HUES48 (cell line): Measurements from ENCODE around the gene TMEM219.
A peak's percentile ranks its signal among the peaks of the same experiment; 100 is the strongest.

Experiments
- H3K27ac ChIP-seq: one replicate; pipeline ENCODE4 v1.7.0; 2013; ENCODE audit warnings: low read depth, low read length, inconsistent platforms
- H3K27me3 ChIP-seq: 2 replicates; pipeline ENCODE4 v1.6.1; 2013; ENCODE audit warnings: mild to moderate bottlenecking, low read length; ENCODE audit not compliant: control insufficient read depth, insufficient read depth
- H3K36me3 ChIP-seq: 2 replicates; pipeline ENCODE4 v1.6.1; 2013; ENCODE audit warnings: low read length; ENCODE audit not compliant: control insufficient read depth, insufficient read depth
- H3K4me1 ChIP-seq: 2 replicates; pipeline ENCODE4 v1.6.1; 2013; ENCODE audit warnings: mild to moderate bottlenecking, low read length; ENCODE audit not compliant: control insufficient read depth, insufficient read depth
- H3K4me3 ChIP-seq: 2 replicates; pipeline ENCODE4 v1.5.1; 2013; ENCODE audit warnings: mild to moderate bottlenecking, low read depth, low read length
- H3K9ac ChIP-seq: 2 replicates; pipeline ENCODE4 v1.6.1; 2013; ENCODE audit warnings: mild to moderate bottlenecking, low read depth, low read length, moderate library complexity
- H3K9me3 ChIP-seq: 2 replicates; pipeline ENCODE4 v1.6.1; 2013; ENCODE audit warnings: low read length; ENCODE audit not compliant: control insufficient read depth, insufficient read depth

The TMEM219 gene

GRCh38 chr16:29991571-29991904 lies 29.7 kb downstream of the TMEM219 start:
- Histone ChIP-seq H3K9me3 (no peaks in the 10 kb centered on the region), H3K27me3 (no peaks in the 10 kb centered on the region), H3K9ac (no peak overlapping the region), H3K27ac (no peak overlapping the region), H3K4me1 (peaks cover 5% of the 10 kb centered on the region; the same call in 1 of the 2 replicates), H3K36me3 (peaks cover 66% of the 10 kb centered on the region), H3K4me3 (no peak overlapping the region)

- Histone ChIP-seq H3K9ac (no peak overlapping the region), H3K36me3 (peaks cover 57% of the 10 kb centered on the region), H3K9me3 (no peaks in the 10 kb centered on the region), H3K4me3 (no peak overlapping the region), H3K27me3 (no peaks in the 10 kb centered on the region), H3K4me1 (peaks cover 5% of the 10 kb centered on the region; the same call in 1 of the 2 replicates), H3K27ac (no peak overlapping the region)
Measured at GRCh38 chr16:29992344-29992967, 30.6 kb downstream of the TMEM219 start.

GRCh38 chr16:29993191-29993902 lies 31.5 kb downstream of the TMEM219 start:
- H3K9ac ChIP-seq: no peak overlapping the region
- no peaks in the 10 kb centered on the region for H3K27me3 ChIP-seq
- H3K36me3 ChIP-seq: peaks cover 57% of the 10 kb centered on the region
- no peak overlapping the region for H3K4me3 ChIP-seq
- no peak overlapping the region for H3K27ac ChIP-seq
- H3K4me1 ChIP-seq: peaks cover 5% of the 10 kb centered on the region; the same call in 1 of the 2 replicates
- H3K9me3 ChIP-seq: no peaks in the 10 kb centered on the region

- Histone ChIP-seq H3K27ac (no peak overlapping the region), H3K9ac (no peak overlapping the region), H3K9me3 (no peaks in the 10 kb centered on the region), H3K4me1 (peaks cover 5% of the 10 kb centered on the region; the same call in 1 of the 2 replicates), H3K27me3 (no peaks in the 10 kb centered on the region), H3K4me3 (peak overlapping the region; percentile 82; the same call in 1 of the 2 replicates), H3K36me3 (peaks cover 50% of the 10 kb centered on the region)
Measured at GRCh38 chr16:29993903-29994599, 32.2 kb downstream of the TMEM219 start.

- H3K27me3 ChIP-seq: no peaks in the 10 kb centered on the region
- peaks cover 43% of the 10 kb centered on the region for H3K36me3 ChIP-seq
- peaks cover 5% of the 10 kb centered on the region; the same call in 1 of the 2 replicates for H3K4me1 ChIP-seq
- no peak overlapping the region for H3K9ac ChIP-seq
- H3K9me3 ChIP-seq: no peaks in the 10 kb centered on the region
- H3K4me3 ChIP-seq: peak overlapping the region; percentile 82
- H3K27ac ChIP-seq: peak overlapping the region; percentile 92
Measured at GRCh38 chr16:29994600-29995323, 32.9 kb downstream of the TMEM219 start.

- Histone ChIP-seq H3K9ac (peak within 1 kb of the TSS; percentile 79), H3K36me3 (peaks cover 36% of the 10 kb centered on the region), H3K27ac (peak within 1 kb of the TSS; percentile 92), H3K9me3 (no peaks in the 10 kb centered on the region), H3K4me1 (peaks cover 5% of the 10 kb centered on the region; the same call in 1 of the 2 replicates), H3K4me3 (peak within 1 kb of the TSS; percentile 82), H3K27me3 (no peaks in the 10 kb centered on the region)
Measured at GRCh38 chr16:29995324-29995910, 33.5 kb downstream of the TMEM219 start, which contains the start of gene HIRIP3. Gene HIRIP3 (minus strand): TSS chr16:29995617. CDS start chr16:29995605, 12 bp downstream.

GRCh38 chr16:29995911-29996765 lies 34.3 kb downstream of the TMEM219 start, which contains the start of gene INO80E:
Gene INO80E (plus strand): TSS chr16:29996241. CDS start chr16:29996311, 70 bp downstream.
- H3K4me1 ChIP-seq: peaks cover 12% of the 10 kb centered on the region; the same call in 1 of the 2 replicates
- H3K9me3 ChIP-seq: no peaks in the 10 kb centered on the region
- H3K4me3 ChIP-seq: peak within 1 kb of the TSS; percentile 82
- H3K27me3 ChIP-seq: no peaks in the 10 kb centered on the region
- peak within 1 kb of the TSS; percentile 92 for H3K27ac ChIP-seq
- H3K9ac ChIP-seq: peak within 1 kb of the TSS; percentile 79
- H3K36me3 ChIP-seq: peaks cover 33% of the 10 kb centered on the region

- Histone ChIP-seq H3K4me1 (peaks cover 12% of the 10 kb centered on the region; the same call in 1 of the 2 replicates), H3K9me3 (no peaks in the 10 kb centered on the region), H3K27me3 (no peaks in the 10 kb centered on the region), H3K36me3 (peaks cover 27% of the 10 kb centered on the region), H3K27ac (peak overlapping the region; percentile 53), H3K4me3 (peak overlapping the region; percentile 82), H3K9ac (peak overlapping the region; percentile 63)
Measured at GRCh38 chr16:29996766-29997250, 34.9 kb downstream of the TMEM219 start.

GRCh38 chr16:29999605-30000004 lies 37.7 kb downstream of the TMEM219 start:
- H3K9me3 ChIP-seq: no peaks in the 10 kb centered on the region
- no peaks in the 10 kb centered on the region for H3K27me3 ChIP-seq
- H3K27ac ChIP-seq: no peak overlapping the region
- peaks cover 26% of the 10 kb centered on the region for H3K36me3 ChIP-seq
- peaks cover 10% of the 10 kb centered on the region; the same call in 1 of the 2 replicates for H3K4me1 ChIP-seq
- no peak overlapping the region for H3K4me3 ChIP-seq
- no peak overlapping the region for H3K9ac ChIP-seq
